ENCODE measurements around the gene DOK5.

- TF ChIP-seq POLR2A (IDR thresholded peaks at IDR 0.05; ENCODE audit: low read depth, low read length) = no peak
- TF ChIP-seq POLR2AphosphoS5 (IDR thresholded peaks at IDR 0.05; ENCODE audit: low read depth, low read length) = no peak
Measured at GRCh38 chr20:54456961-54457360, 18.4 kb upstream of the DOK5 start.

Data from GM12892 (cell line).